Endothelial cell of umbilical vein (primary cell): ENCODE results near the gene RASSF3. TPM values are rescaled to one million over a fixed set of nuclear protein-coding genes. Genes with fewer than 3 reads are reported as not detected.

ENCODE experiments used
- BruUV-seq: library from RNA; stranded (reverse); fragments of 400-500 nt; replicated peaks from 2 replicates; lab custom pipeline; 2021; lab: Mats Ljungman, UMichigan
- CTCF ChIA-PET: fragments of 300-600, 350-600 bp; sonication (Branson Sonifier 250); formaldehyde crosslinking; loops from one replicate; lab custom pipeline; 2021; ENCODE audit warnings: antibody characterized with exemption, inconsistent platforms; lab: Charles Lee
- POLR2A ChIA-PET: fragments of 300-600, 350-600 bp; sonication (Branson Sonifier 250); formaldehyde crosslinking; loops from one replicate; lab custom pipeline; 2021; ENCODE audit warnings: antibody characterized with exemption, inconsistent platforms; lab: Charles Lee
- DNase-seq: peaks from one replicate; pipeline ENCODE4 v3.0.0-alpha.2; 2011; ENCODE audit warnings: low read depth, low spot score
- FAIRE-seq: peaks from 2 replicates; lab custom pipeline; 2011; peaks lifted over from hg19 to GRCh38; lab: Jason Lieb, UNC
- H2AFZ ChIP-seq: 2 replicates; pipeline ENCODE4 v1.6.0; 2012; ENCODE audit warnings: low read depth, low read length, control low read depth, inconsistent platforms
- H3K27ac ChIP-seq: 2 replicates; pipeline ENCODE4 v1.5.1; 2011; ENCODE audit warnings: low read depth, mild to moderate bottlenecking, control low read depth, low read length, moderate library complexity; ENCODE audit not compliant: insufficient read depth
- H3K27me3 ChIP-seq, 2 experiments: 2 replicates each; pipeline versions ENCODE4 v1.6.0 to v1.6.1; 2011; ENCODE audit warnings: low read length in 2 of 2, mixed read lengths in 1 of 2; ENCODE audit not compliant: control insufficient read depth in 2 of 2, insufficient read depth in 2 of 2
- H3K36me3 ChIP-seq, 2 experiments: 2 replicates in 1 of 2; 3 replicates in 1 of 2; pipeline ENCODE4 v1.5.1; 2011; ENCODE audit warnings: low read length in 2 of 2, mild to moderate bottlenecking in 1 of 2, moderate library complexity in 1 of 2; ENCODE audit not compliant: control insufficient read depth in 2 of 2, insufficient read depth in 2 of 2; ENCODE audit errors: extremely low read depth in 1 of 2
- H3K4me1 ChIP-seq: 3 replicates; pipeline ENCODE4 v1.5.1; 2011; ENCODE audit warnings: mild to moderate bottlenecking, low read length; ENCODE audit not compliant: control insufficient read depth, insufficient read depth; ENCODE audit errors: extremely low read depth
- H3K4me2 ChIP-seq: 2 replicates; pipeline ENCODE4 v1.6.1; 2011; ENCODE audit warnings: low read length, control low read depth, mixed read lengths; ENCODE audit not compliant: insufficient read depth
- H3K4me3 ChIP-seq, 3 experiments: fragments of 200-600 bp in 1 of 3; sonication (generic), shearing (Covaris generic) in 1 of 3; replicated peaks in 1 of 3; 2 replicates each; pipeline ENCODE4 v1.5.1; 2011 to 2016; ENCODE audit warnings: control low read depth in 3 of 3, low read length in 3 of 3, mild to moderate bottlenecking in 2 of 3, inconsistent platforms in 1 of 3, low read depth in 1 of 3, moderate library complexity in 1 of 3; ENCODE audit not compliant: insufficient read depth in 1 of 3
- H3K79me2 ChIP-seq: 2 replicates; pipeline ENCODE4 v1.6.0; 2012; ENCODE audit warnings: low read length, inconsistent platforms; ENCODE audit not compliant: control insufficient read depth, insufficient read depth
- H3K9ac ChIP-seq: replicated peaks from 2 replicates; pipeline ENCODE3; 2011; ENCODE audit warnings: low read length, control low read depth; ENCODE audit not compliant: insufficient read depth; ENCODE audit errors: extremely low read depth
- H3K9me1 ChIP-seq: replicated peaks from 3 replicates; pipeline ENCODE4 v1.6.0; 2011; ENCODE audit warnings: mild to moderate bottlenecking, low read length; ENCODE audit not compliant: control insufficient read depth, insufficient read depth; ENCODE audit errors: extremely low read depth
- H3K9me3 ChIP-seq: replicated peaks from 2 replicates; pipeline ENCODE4 v1.5.1; 2012; ENCODE audit warnings: low read length, inconsistent platforms; ENCODE audit not compliant: control insufficient read depth, insufficient read depth
- H4K20me1 ChIP-seq: replicated peaks from 2 replicates; pipeline ENCODE3; 2011; ENCODE audit warnings: mild to moderate bottlenecking, low read length; ENCODE audit not compliant: control insufficient read depth, insufficient read depth; ENCODE audit errors: extremely low read depth
- EZH2 ChIP-seq: IDR thresholded peaks from 2 replicates; pipeline ENCODE4 v1.6.1; 2012; ENCODE audit warnings: borderline replicate concordance, low read depth, mild to moderate bottlenecking, moderate library complexity, low read length, inconsistent platforms; ENCODE audit not compliant: severe bottlenecking
- FOS ChIP-seq: IDR thresholded peaks from 2 replicates; pipeline ENCODE4 v1.6.1; 2011; ENCODE audit warnings: mild to moderate bottlenecking, low read length, moderate library complexity, borderline replicate concordance; ENCODE audit not compliant: insufficient read depth
- GATA2 ChIP-seq: IDR thresholded peaks from 2 replicates; pipeline ENCODE4 v1.7.0; 2011; ENCODE audit warnings: low read depth, mild to moderate bottlenecking, moderate library complexity, mixed read lengths, low read length; ENCODE audit not compliant: insufficient read length, insufficient read depth
- JUN ChIP-seq: IDR thresholded peaks from 2 replicates; pipeline ENCODE4 v1.6.1; 2011; ENCODE audit warnings: borderline replicate concordance, low read depth; ENCODE audit not compliant: insufficient read length, insufficient read depth
- MYC ChIP-seq: IDR thresholded peaks from one replicate; pipeline ENCODE4 v1.6.1; 2011; ENCODE audit warnings: mild to moderate bottlenecking, low read depth, low read length
- POLR2A ChIP-seq: IDR thresholded peaks from 2 replicates; pipeline ENCODE4 v1.6.1; 2012; ENCODE audit warnings: low read depth, mild to moderate bottlenecking, control low read depth, low read length
- POLR2AphosphoS5 ChIP-seq: IDR thresholded peaks from 2 replicates; pipeline ENCODE4 v1.6.1; 2012; ENCODE audit warnings: low read depth, mild to moderate bottlenecking, control low read depth, low read length, moderate library complexity; ENCODE audit not compliant: insufficient read depth
- dilution Hi-C: fragments of 300-500 bp; cut with MboI; formaldehyde crosslinking; loops from one replicate; pipeline ENCODE4 v1.15.0; 2019; ENCODE audit warnings: low sequenced_read_pairs; ENCODE audit not compliant: extremely low pct_ligation_motif_present
- intact Hi-C: fragments of 100-400 bp; cut with micrococcal nuclease; formaldehyde crosslinking; loops from one replicate; pipeline ENCODE4 v1.10.0; 2022
- polyA plus RNA-seq, 4 experiments: library from polyadenylated mRNA; depleted of rRNA in 3 of 4; stranded (reverse) in 3 of 4; unstranded in 1 of 4; fragments of >200 nt; gene quantifications; 2 replicates each; pipeline versions ENCODE4 v1.2.1 to v1.2.3, GENCODE V29; 2011 to 2012; ENCODE audit warnings: missing spikeins in 1 of 4
- total RNA-seq: library from RNA; stranded (reverse); gene quantifications from 2 replicates; pipeline ENCODE4 v1.2.3, GENCODE V29; 2021
- TF ChIP-seq, protein P1 (sequence below), 2 donors: IDR thresholded peaks; 1 replicate in 1 of 2; 2 replicates in 1 of 2; pipeline ENCODE4 v1.5.1; 2011; ENCODE audit warnings: low read length in 2 of 2, mild to moderate bottlenecking in 2 of 2, moderate library complexity in 2 of 2, control low read depth in 1 of 2, inconsistent platforms in 1 of 2, low read depth in 1 of 2; ENCODE audit not compliant: insufficient read depth in 1 of 2; ENCODE audit errors: extremely low read depth in 1 of 2
- TF ChIP-seq, protein P2 (sequence below): IDR thresholded peaks from 2 replicates; pipeline ENCODE4 v1.6.1; 2011; ENCODE audit not compliant: insufficient read depth, insufficient read length

RASSF3 gene
- total and polyA plus RNA-seq, 2 donors (not counting 3 experiments of a cell fraction or from before 2014, with no cell fraction given): 20.2 to 60.8 TPM

DNA sequence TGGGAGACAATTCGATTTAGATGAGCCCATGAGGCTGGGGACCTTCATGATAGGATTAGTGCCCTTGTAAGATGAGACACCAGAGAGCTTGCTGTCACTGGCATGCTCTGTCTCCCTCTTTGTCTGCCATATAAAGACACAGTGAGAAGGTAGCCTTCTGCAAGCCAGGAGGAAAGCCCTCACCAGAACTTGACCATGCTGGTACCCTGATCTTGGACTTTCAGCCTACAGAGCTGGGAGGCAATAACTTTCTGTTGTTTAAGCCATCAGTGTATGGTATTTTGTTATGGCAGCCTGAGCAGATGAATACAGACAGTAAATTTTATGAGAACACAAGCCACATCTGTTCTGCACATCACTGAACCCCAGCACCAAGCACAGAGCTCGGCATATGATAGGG lies 38.1 kb upstream of the RASSF3 start:
- no peaks in the 10 kb centered on the region for H3K4me1 ChIP-seq
- DNase-seq: no peak
- no peak overlapping the region for H2AFZ ChIP-seq
- no peaks in the 10 kb centered on the region for H3K9me3 ChIP-seq
- FAIRE-seq: no peak
- H3K4me2 ChIP-seq: no peak overlapping the region
- no peak for TF ChIP-seq GATA2
- TF ChIP-seq POLR2AphosphoS5: no peak
- TF ChIP-seq FOS: no peak
- TF ChIP-seq, protein P1, sequence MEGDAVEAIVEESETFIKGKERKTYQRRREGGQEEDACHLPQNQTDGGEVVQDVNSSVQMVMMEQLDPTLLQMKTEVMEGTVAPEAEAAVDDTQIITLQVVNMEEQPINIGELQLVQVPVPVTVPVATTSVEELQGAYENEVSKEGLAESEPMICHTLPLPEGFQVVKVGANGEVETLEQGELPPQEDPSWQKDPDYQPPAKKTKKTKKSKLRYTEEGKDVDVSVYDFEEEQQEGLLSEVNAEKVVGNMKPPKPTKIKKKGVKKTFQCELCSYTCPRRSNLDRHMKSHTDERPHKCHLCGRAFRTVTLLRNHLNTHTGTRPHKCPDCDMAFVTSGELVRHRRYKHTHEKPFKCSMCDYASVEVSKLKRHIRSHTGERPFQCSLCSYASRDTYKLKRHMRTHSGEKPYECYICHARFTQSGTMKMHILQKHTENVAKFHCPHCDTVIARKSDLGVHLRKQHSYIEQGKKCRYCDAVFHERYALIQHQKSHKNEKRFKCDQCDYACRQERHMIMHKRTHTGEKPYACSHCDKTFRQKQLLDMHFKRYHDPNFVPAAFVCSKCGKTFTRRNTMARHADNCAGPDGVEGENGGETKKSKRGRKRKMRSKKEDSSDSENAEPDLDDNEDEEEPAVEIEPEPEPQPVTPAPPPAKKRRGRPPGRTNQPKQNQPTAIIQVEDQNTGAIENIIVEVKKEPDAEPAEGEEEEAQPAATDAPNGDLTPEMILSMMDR (IDR thresholded peaks at IDR 0.05; ENCODE audit: extremely low read depth in 1 of 2, insufficient read depth in 1 of 2, low read depth in 1 of 2, low read length in 2 of 2): no peak
- no peak for TF ChIP-seq MYC
- TF ChIP-seq, protein P2, sequence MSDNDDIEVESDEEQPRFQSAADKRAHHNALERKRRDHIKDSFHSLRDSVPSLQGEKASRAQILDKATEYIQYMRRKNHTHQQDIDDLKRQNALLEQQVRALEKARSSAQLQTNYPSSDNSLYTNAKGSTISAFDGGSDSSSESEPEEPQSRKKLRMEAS: no peak
- TF ChIP-seq POLR2A: no peak
- no peak for TF ChIP-seq EZH2
- no peak for TF ChIP-seq JUN
- peaks cover 0 to 2% of the 10 kb centered on the region in 2 experiments for H3K27me3 ChIP-seq
- H3K79me2 ChIP-seq: no peaks in the 10 kb centered on the region
- no peaks in the 10 kb centered on the region for H4K20me1 ChIP-seq
- H3K4me3 ChIP-seq: no peak overlapping the region
- intact Hi-C loops (no loop called here), dilution Hi-C loops (no loop called here)
- no TSS peak for BruUV-seq
- H3K9ac ChIP-seq: no peak overlapping the region
- no peaks in the 10 kb centered on the region for H3K36me3 ChIP-seq
- H3K9me1 ChIP-seq: no peaks in the 10 kb centered on the region
- ChIA-PET POLR2A (no interaction called here), CTCF (interaction anchor here (2.6 kb wide), 1 partner anchor 23 kb away, joined by 8 read pairs; no protein-coding TSS in a partner anchor)
- H3K27ac ChIP-seq: no peak overlapping the region
